Neural cell (in vitro differentiated cells): ENCODE results near the gene PHF21B. TPM values are rescaled to one million over a fixed set of nuclear protein-coding genes. Genes with fewer than 3 reads are reported as not detected.

Experiments
- H2AFZ ChIP-seq: fragments of 200-600, 300-800 bp; sonication (generic), shearing (Covaris generic); 2 replicates; pipeline ENCODE4 v1.6.0; 2014; ENCODE audit warnings: low read depth, mild to moderate bottlenecking, antibody characterized with exemption, low read length, moderate library complexity
- H3F3A ChIP-seq: fragments of 200-600 bp; shearing (Covaris generic); 2 replicates; pipeline ENCODE4 v1.6.1; 2016; ENCODE audit warnings: mild to moderate bottlenecking, moderate library complexity, mixed read lengths, antibody characterized with exemption, low read length; ENCODE audit not compliant: insufficient read depth, poor library complexity, severe bottlenecking
- H3K27ac ChIP-seq: fragments of 200-600, 300-800 bp; sonication (generic), shearing (Covaris generic); 2 replicates; pipeline ENCODE4 v1.5.1; 2014; ENCODE audit warnings: mild to moderate bottlenecking, low read length, moderate library complexity
- H3K27me3 ChIP-seq: fragments of 300-800, 200-600 bp; sonication (generic), shearing (Covaris generic); 2 replicates; pipeline ENCODE4 v1.6.0; 2014; ENCODE audit warnings: mild to moderate bottlenecking, low read depth, low read length, moderate library complexity; ENCODE audit not compliant: insufficient read depth
- H3K36me3 ChIP-seq: fragments of 300-800, 200-600 bp; sonication (generic), shearing (Covaris generic); 2 replicates; pipeline ENCODE4 v1.5.1; 2014; ENCODE audit warnings: mild to moderate bottlenecking, antibody characterized with exemption, low read length, moderate library complexity; ENCODE audit not compliant: insufficient read depth
- H3K4me2 ChIP-seq: fragments of 300-800, 200-600 bp; sonication (generic), shearing (Covaris generic); 2 replicates; pipeline ENCODE4 v1.6.0; 2014; ENCODE audit warnings: mild to moderate bottlenecking, low read length
- H3K4me3 ChIP-seq: fragments of 300-800, 200-600 bp; sonication (generic), shearing (Covaris generic); 2 replicates; pipeline ENCODE4 v1.5.1; 2014; ENCODE audit warnings: mild to moderate bottlenecking, low read length, moderate library complexity
- H3K79me2 ChIP-seq: fragments of 200-600 bp; shearing (Covaris generic); replicated peaks from 2 replicates; pipeline ENCODE4 v1.6.0; 2014; ENCODE audit warnings: mild to moderate bottlenecking, low read length, moderate library complexity; ENCODE audit not compliant: insufficient read depth
- H3K9ac ChIP-seq: fragments of 300-800, 200-600 bp; sonication (generic), shearing (Covaris generic); 2 replicates; pipeline ENCODE4 v1.6.1; 2016; ENCODE audit warnings: mild to moderate bottlenecking, low read length, mixed read lengths
- H3K9me2 ChIP-seq: fragments of 200-600 bp; shearing (Covaris generic); 2 replicates; pipeline ENCODE4 v1.6.1; 2016; ENCODE audit warnings: mild to moderate bottlenecking, low read length, mixed read lengths; ENCODE audit not compliant: insufficient read depth
- H3K9me3 ChIP-seq: fragments of 200-600, 300-800 bp; sonication (generic), shearing (Covaris generic); 2 replicates; pipeline ENCODE4 v1.6.1; 2016; ENCODE audit warnings: mild to moderate bottlenecking, mixed run types, low read length, moderate library complexity, mixed read lengths
- H4K20me1 ChIP-seq: fragments of 200-600 bp; shearing (Covaris generic); 2 replicates; pipeline ENCODE4 v1.6.1; 2016; ENCODE audit warnings: mild to moderate bottlenecking, mixed run types; ENCODE audit not compliant: insufficient read depth
- CTCF ChIP-seq: fragments of 450-650 bp; IDR thresholded peaks from 2 replicates; pipeline ENCODE4 v1.5.1; 2014; ENCODE audit warnings: antibody characterized with exemption, mild to moderate bottlenecking, moderate library complexity; ENCODE audit not compliant: poor library complexity, severe bottlenecking
- EP300 ChIP-seq: fragments of 450-650 bp; conservative IDR thresholded peaks from 2 replicates; pipeline ENCODE4 v1.6.1; 2014; ENCODE audit warnings: antibody characterized with exemption, mild to moderate bottlenecking, moderate library complexity; ENCODE audit not compliant: poor library complexity, severe bottlenecking
- EZH2 ChIP-seq: fragments of 200-600, 300-800 bp; shearing (Covaris generic), sonication (generic); IDR thresholded peaks from 2 replicates; pipeline ENCODE4 v1.6.1; 2014; ENCODE audit warnings: antibody characterized with exemption, low read length, borderline replicate concordance, mild to moderate bottlenecking; ENCODE audit not compliant: insufficient read depth, poor library complexity, severe bottlenecking
- MXI1 ChIP-seq: fragments of 450-650 bp; conservative IDR thresholded peaks from 2 replicates; pipeline ENCODE4 v1.6.1; 2014; ENCODE audit warnings: antibody characterized with exemption, mild to moderate bottlenecking; ENCODE audit not compliant: poor library complexity, severe bottlenecking
- POLR2AphosphoS5 ChIP-seq: IDR thresholded peaks from 2 replicates; pipeline ENCODE4 v1.6.1; 2012
- RAD21 ChIP-seq: fragments of 450-650 bp; conservative IDR thresholded peaks from 2 replicates; pipeline ENCODE4 v1.6.1; 2014; ENCODE audit warnings: antibody characterized with exemption, mild to moderate bottlenecking, moderate library complexity
- REST ChIP-seq: IDR thresholded peaks from 2 replicates; pipeline ENCODE4 v1.6.1; 2012; ENCODE audit warnings: borderline replicate concordance
- SMC3 ChIP-seq: fragments of 450-650 bp; conservative IDR thresholded peaks from 2 replicates; pipeline ENCODE4 v1.6.1; 2014; ENCODE audit warnings: antibody characterized with exemption, mild to moderate bottlenecking, moderate library complexity; ENCODE audit not compliant: poor library complexity
- TAF1 ChIP-seq: IDR thresholded peaks from 2 replicates; pipeline ENCODE4 v1.6.1; 2012; ENCODE audit warnings: low read depth
- polyA plus RNA-seq: library from polyadenylated mRNA; depleted of rRNA; stranded (reverse); fragments of >200 nt; gene quantifications from 2 replicates; pipeline ENCODE4 v1.2.3, GENCODE V29; 2014

Gene PHF21B
- polyA plus RNA-seq, 1 donor from 2014 or later: 49.5 TPM

- H3K36me3 ChIP-seq: peaks cover 7% of the 10 kb centered on the region
- H3K4me2 ChIP-seq: no peak overlapping the region
- no peak for TF ChIP-seq RAD21
- no peak for TF ChIP-seq SMC3
- TF ChIP-seq CTCF: no peak
- no peak for TF ChIP-seq EZH2
- TF ChIP-seq EP300: no peak
- no peak for TF ChIP-seq REST
- TF ChIP-seq MXI1: no peak
- TF ChIP-seq POLR2AphosphoS5: no peak
- TF ChIP-seq TAF1: no peak
- no peak overlapping the region for H3K4me3 ChIP-seq
- no peaks in the 10 kb centered on the region for H3F3A ChIP-seq
- no peak overlapping the region for H3K27ac ChIP-seq
- H3K27me3 ChIP-seq: no peaks in the 10 kb centered on the region
- no peaks in the 10 kb centered on the region for H3K79me2 ChIP-seq
- no peaks in the 10 kb centered on the region for H4K20me1 ChIP-seq
- H3K9me2 ChIP-seq: no peaks in the 10 kb centered on the region
- no peak overlapping the region for H3K9ac ChIP-seq
- H2AFZ ChIP-seq: no peak overlapping the region
- H3K9me3 ChIP-seq: no peaks in the 10 kb centered on the region
Measured at GRCh38 chr22:44891791-44892190, 118.0 kb downstream of the PHF21B start.

GRCh38 chr22:44891293-44891747 lies 118.5 kb downstream of the PHF21B start:
- no peaks in the 10 kb centered on the region for H3K27me3 ChIP-seq

More at GRCh38 chr22:44891293-44891747, 118.5 kb downstream of the PHF21B start:
- TF ChIP-seq EZH2 (no peak), TAF1 (no peak), REST (no peak), POLR2AphosphoS5 (no peak), RAD21 (no peak), EP300 (no peak), CTCF (no peak), MXI1 (no peak), SMC3 (no peak)
- Histone ChIP-seq H3K9ac (no peak overlapping the region), H3F3A (no peaks in the 10 kb centered on the region), H3K36me3 (peaks cover 7% of the 10 kb centered on the region), H3K4me3 (no peak overlapping the region), H3K9me3 (no peaks in the 10 kb centered on the region), H2AFZ (no peak overlapping the region), H3K4me2 (no peak overlapping the region), H3K79me2 (no peaks in the 10 kb centered on the region), H4K20me1 (no peaks in the 10 kb centered on the region), H3K9me2 (no peaks in the 10 kb centered on the region), H3K27ac (no peak overlapping the region)
